ENCODE measurements around the gene NBAS.
"Not testable (repeated sequence)": the region's sequence is repeated elsewhere in the genome, so short reads cannot be mapped to it uniquely, and the experiment has no call there.

DNA sequence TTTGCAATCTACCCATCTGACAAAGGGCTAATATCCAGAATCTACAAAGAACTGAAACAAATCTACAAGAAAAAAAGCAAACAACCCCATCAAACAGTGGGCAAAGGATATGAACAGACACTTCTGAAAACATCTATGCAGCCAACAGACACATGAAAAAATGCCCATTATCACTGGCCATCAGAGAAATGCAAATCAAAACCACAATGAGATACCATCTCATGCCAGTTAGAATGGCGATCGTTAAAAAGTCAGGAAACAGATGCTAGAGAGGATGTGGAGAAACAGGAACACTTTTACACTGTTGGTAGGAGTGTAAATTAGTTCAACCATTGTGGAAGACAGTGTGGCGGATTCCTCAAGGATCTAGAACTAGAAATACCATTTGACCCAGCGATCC lies 239.7 kb downstream of the NBAS start:
- not testable (repeated sequence) for TF ChIP-seq POLR2A, POLR2AphosphoS5, EP300 (IDR thresholded peaks at IDR 0.05)
- TF ChIP-seq, protein P1, sequence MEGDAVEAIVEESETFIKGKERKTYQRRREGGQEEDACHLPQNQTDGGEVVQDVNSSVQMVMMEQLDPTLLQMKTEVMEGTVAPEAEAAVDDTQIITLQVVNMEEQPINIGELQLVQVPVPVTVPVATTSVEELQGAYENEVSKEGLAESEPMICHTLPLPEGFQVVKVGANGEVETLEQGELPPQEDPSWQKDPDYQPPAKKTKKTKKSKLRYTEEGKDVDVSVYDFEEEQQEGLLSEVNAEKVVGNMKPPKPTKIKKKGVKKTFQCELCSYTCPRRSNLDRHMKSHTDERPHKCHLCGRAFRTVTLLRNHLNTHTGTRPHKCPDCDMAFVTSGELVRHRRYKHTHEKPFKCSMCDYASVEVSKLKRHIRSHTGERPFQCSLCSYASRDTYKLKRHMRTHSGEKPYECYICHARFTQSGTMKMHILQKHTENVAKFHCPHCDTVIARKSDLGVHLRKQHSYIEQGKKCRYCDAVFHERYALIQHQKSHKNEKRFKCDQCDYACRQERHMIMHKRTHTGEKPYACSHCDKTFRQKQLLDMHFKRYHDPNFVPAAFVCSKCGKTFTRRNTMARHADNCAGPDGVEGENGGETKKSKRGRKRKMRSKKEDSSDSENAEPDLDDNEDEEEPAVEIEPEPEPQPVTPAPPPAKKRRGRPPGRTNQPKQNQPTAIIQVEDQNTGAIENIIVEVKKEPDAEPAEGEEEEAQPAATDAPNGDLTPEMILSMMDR (IDR thresholded peaks at IDR 0.05), result not testable (repeated sequence)
